ENCODE results near the gene CUL3.

DNA sequence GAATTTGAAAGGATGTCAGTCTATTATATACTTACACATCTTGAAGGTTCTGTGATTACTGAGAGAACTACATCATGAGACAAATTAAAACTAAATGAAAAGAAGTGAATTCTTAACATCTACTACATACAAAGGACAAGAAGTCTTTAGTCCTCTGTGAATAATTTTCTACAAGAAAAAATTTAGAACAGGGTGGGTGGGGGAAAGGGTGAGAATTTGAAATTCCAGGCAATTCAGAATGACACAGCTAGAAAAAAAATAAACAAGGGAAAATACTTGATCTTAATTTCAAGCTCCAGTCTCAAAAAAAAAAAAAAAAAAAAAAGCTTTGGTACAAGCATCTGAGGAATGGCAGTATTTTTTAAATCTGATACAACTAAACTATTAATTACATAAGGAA lies 15.5 kb downstream of the CUL3 start:
- TF ChIP-seq, protein P1, sequence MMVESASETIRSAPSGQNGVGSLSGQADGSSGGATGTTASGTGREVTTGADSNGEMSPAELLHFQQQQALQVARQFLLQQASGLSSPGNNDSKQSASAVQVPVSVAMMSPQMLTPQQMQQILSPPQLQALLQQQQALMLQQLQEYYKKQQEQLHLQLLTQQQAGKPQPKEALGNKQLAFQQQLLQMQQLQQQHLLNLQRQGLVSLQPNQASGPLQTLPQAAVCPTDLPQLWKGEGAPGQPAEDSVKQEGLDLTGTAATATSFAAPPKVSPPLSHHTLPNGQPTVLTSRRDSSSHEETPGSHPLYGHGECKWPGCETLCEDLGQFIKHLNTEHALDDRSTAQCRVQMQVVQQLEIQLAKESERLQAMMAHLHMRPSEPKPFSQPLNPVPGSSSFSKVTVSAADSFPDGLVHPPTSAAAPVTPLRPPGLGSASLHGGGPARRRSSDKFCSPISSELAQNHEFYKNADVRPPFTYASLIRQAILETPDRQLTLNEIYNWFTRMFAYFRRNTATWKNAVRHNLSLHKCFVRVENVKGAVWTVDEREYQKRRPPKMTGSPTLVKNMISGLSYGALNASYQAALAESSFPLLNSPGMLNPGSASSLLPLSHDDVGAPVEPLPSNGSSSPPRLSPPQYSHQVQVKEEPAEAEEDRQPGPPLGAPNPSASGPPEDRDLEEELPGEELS (CRISPR knock-in tag; IDR thresholded peaks at IDR 0.05) = no peak
- TF ChIP-seq, protein P2, sequence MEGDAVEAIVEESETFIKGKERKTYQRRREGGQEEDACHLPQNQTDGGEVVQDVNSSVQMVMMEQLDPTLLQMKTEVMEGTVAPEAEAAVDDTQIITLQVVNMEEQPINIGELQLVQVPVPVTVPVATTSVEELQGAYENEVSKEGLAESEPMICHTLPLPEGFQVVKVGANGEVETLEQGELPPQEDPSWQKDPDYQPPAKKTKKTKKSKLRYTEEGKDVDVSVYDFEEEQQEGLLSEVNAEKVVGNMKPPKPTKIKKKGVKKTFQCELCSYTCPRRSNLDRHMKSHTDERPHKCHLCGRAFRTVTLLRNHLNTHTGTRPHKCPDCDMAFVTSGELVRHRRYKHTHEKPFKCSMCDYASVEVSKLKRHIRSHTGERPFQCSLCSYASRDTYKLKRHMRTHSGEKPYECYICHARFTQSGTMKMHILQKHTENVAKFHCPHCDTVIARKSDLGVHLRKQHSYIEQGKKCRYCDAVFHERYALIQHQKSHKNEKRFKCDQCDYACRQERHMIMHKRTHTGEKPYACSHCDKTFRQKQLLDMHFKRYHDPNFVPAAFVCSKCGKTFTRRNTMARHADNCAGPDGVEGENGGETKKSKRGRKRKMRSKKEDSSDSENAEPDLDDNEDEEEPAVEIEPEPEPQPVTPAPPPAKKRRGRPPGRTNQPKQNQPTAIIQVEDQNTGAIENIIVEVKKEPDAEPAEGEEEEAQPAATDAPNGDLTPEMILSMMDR (IDR thresholded peaks at IDR 0.05) = no peak
- no peak for TF ChIP-seq JUN (CRISPR knock-in tag; IDR thresholded peaks at IDR 0.05)
- no peak for TF ChIP-seq ELF4 (CRISPR knock-in tag; IDR thresholded peaks at IDR 0.05; ENCODE audit: low read depth)
- TF ChIP-seq, protein P3, sequence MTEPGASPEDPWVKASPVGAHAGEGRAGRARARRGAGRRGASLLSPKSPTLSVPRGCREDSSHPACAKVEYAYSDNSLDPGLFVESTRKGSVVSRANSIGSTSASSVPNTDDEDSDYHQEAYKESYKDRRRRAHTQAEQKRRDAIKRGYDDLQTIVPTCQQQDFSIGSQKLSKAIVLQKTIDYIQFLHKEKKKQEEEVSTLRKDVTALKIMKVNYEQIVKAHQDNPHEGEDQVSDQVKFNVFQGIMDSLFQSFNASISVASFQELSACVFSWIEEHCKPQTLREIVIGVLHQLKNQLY (CRISPR knock-in tag; IDR thresholded peaks at IDR 0.05) = no peak
- no peak for TF ChIP-seq NR3C1 (CRISPR knock-in tag; conservative IDR thresholded peaks at IDR 0.05; ENCODE audit: low read depth)
- TF ChIP-seq, protein P4, sequence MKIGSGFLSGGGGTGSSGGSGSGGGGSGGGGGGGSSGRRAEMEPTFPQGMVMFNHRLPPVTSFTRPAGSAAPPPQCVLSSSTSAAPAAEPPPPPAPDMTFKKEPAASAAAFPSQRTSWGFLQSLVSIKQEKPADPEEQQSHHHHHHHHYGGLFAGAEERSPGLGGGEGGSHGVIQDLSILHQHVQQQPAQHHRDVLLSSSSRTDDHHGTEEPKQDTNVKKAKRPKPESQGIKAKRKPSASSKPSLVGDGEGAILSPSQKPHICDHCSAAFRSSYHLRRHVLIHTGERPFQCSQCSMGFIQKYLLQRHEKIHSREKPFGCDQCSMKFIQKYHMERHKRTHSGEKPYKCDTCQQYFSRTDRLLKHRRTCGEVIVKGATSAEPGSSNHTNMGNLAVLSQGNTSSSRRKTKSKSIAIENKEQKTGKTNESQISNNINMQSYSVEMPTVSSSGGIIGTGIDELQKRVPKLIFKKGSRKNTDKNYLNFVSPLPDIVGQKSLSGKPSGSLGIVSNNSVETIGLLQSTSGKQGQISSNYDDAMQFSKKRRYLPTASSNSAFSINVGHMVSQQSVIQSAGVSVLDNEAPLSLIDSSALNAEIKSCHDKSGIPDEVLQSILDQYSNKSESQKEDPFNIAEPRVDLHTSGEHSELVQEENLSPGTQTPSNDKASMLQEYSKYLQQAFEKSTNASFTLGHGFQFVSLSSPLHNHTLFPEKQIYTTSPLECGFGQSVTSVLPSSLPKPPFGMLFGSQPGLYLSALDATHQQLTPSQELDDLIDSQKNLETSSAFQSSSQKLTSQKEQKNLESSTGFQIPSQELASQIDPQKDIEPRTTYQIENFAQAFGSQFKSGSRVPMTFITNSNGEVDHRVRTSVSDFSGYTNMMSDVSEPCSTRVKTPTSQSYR (CRISPR knock-in tag; IDR thresholded peaks at IDR 0.05) = no peak
- no peak for TF ChIP-seq TP53 (CRISPR knock-in tag; IDR thresholded peaks at IDR 0.05)
- TF ChIP-seq CREB1 (CRISPR knock-in tag; IDR thresholded peaks at IDR 0.05) = no peak

Data from WTC11 (cell line).